Body of pancreas (tissue), 4 donors: ENCODE measurements around the gene C1orf116.

Source experiments
- POLR2A ChIP-seq, 3 donors: fragments of 450-650 bp; IDR thresholded peaks; one replicate each; pipeline ENCODE4 v1.6.1; 2016; ENCODE audit warnings: antibody characterized with exemption in 3 of 3, mild to moderate bottlenecking in 2 of 3
- TF ChIP-seq, protein P1 (sequence below), 7 experiments: fragments of 450-650 bp in 4 of 7; fragments of 200-600 bp in 3 of 7; sonication (generic) in 3 of 7; IDR thresholded peaks; one replicate each; pipeline ENCODE4 v1.5.1; 2016 to 2019; ENCODE audit warnings: antibody characterized with exemption in 7 of 7

DNA sequence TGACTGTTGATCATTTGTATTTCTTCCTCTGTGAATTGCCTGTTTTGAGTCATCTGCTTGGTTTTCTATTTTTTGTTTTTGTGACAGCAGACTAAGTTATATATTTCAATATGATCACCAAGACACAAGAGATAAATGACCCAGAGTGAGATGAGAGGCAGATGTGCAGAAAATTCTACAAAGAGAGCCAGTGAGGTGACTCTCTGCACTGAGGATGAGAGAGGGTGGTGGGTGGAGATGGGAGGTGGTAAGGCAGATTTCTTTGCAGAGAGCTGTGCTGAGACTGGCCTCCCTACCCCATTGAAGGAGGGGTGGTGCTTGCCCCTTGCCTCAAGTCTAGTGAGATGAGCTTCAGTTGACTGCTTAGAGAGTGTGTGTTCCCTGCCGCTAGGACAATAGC is 44.7 kb downstream of the C1orf116 start:
- TF ChIP-seq, protein P1, sequence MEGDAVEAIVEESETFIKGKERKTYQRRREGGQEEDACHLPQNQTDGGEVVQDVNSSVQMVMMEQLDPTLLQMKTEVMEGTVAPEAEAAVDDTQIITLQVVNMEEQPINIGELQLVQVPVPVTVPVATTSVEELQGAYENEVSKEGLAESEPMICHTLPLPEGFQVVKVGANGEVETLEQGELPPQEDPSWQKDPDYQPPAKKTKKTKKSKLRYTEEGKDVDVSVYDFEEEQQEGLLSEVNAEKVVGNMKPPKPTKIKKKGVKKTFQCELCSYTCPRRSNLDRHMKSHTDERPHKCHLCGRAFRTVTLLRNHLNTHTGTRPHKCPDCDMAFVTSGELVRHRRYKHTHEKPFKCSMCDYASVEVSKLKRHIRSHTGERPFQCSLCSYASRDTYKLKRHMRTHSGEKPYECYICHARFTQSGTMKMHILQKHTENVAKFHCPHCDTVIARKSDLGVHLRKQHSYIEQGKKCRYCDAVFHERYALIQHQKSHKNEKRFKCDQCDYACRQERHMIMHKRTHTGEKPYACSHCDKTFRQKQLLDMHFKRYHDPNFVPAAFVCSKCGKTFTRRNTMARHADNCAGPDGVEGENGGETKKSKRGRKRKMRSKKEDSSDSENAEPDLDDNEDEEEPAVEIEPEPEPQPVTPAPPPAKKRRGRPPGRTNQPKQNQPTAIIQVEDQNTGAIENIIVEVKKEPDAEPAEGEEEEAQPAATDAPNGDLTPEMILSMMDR (IDR thresholded peaks at IDR 0.05): no peak
- no peak for TF ChIP-seq POLR2A (IDR thresholded peaks at IDR 0.05)
